HG03175 (cell line): ENCODE data around the gene PTPRF.
"Not testable (repeated sequence)": the region's sequence is repeated elsewhere in the genome, so short reads cannot be mapped to it uniquely, and the experiment has no call there.

Experiments used
- ATAC-seq: cut with Tn5 transposase; IDR thresholded peaks from one replicate; pipeline ENCODE4 v1.9.1; 2021; ENCODE audit warnings: mild to moderate bottlenecking, moderate library complexity; ENCODE audit not compliant: unreplicated experiment

The PTPRF gene

DNA sequence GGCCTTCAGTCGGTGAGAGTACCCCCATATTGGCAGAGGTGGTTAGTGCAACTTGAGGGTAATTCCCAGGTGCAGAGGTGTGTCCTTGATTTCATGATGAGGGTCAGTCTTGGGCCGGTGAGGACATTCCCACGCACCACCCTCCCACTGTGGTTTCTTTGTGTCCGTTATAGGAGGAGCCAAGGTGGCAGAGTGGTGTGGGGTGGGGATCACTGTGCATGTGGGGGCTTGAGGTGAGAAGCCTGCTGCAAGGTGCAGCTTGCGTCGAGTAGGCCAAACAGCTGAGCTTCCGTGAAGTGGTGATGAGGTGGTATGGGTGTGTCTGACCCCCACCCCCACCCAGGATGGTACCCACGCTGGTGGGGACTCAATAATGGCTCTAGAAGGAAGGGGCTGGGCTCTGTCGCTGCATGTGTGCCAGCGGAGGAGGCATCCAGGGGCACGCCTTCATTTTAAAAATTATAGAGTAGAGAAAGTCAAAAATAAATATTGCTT lies 6.2 kb downstream of the PTPRF start:
- ATAC-seq = no peak

DNA sequence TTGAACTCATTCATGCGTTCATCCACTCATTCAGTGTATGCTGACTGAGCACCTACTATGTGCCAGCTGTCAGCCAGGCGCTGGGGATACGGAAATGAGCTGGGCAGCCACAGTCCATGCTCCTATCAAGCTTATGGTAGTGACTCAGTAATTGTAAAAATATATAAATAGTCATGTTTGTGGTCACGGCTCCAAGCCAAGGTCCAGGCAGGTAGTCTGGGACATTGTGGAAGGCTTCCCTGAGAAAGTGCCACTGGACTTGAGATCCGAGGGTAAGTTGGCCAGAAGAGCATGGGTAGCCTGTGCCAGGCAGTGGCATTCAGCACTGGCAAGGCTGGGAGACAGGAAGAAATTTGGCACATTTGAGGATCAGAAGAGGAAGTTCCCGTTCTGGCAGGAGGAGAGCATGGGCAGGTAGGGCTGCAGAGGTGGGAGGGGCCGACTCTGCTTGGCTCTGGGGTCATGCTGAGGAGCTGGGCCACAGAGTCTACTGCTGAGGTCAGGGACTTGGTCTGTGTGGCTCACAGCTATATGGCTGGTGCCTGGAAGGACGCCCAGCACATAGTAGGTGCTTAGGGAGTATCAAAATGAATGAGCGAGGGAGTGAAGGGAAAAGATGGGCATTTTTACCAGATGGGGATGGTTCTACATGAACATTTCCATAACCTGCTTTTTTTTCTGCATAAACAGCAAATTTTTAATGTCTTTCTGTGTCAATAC lies 6.9 kb downstream of the PTPRF start:
- no peak for ATAC-seq

DNA sequence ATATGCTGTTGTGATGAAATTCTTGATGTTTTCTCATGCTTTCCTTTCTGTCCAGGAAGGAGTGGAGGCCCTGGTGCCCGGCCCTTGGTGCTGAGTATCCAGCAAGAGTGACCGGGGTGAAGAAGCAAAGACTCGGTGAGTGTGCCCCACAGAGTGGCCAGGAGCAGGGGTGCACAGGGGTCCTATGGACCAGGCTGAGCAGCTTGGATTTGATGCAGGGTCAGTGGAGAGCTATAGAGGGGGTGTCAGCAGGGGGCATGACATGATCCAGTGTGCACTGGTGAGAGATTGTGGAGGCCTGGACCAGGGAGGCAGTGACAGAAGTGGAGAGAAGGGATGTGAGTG lies 7.4 kb downstream of the PTPRF start:
- ATAC-seq = no peak

DNA sequence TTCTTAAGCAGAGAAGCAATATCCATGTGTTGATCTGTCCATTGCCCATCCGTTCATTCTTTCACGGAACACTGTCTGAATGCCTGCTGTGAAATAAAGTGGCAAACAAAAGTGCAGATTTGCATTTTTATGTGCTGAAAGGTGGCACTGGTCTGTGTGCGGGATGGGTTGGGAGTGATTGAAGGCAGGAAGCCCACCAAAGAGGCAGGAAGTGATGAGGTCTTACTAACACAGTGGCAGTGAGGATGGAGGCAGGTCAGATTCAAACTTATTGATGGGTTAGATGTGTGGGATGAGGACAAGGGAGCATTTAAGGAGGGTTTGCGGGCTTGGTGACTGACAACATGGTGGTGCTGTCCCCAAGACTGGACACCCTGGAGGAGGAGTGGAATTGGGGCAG lies 8.3 kb downstream of the PTPRF start:
- no peak for ATAC-seq

- no peak for ATAC-seq
These were observed 9.2 kb downstream of the PTPRF start for GRCh38 chr1:43539726-43540434.

DNA sequence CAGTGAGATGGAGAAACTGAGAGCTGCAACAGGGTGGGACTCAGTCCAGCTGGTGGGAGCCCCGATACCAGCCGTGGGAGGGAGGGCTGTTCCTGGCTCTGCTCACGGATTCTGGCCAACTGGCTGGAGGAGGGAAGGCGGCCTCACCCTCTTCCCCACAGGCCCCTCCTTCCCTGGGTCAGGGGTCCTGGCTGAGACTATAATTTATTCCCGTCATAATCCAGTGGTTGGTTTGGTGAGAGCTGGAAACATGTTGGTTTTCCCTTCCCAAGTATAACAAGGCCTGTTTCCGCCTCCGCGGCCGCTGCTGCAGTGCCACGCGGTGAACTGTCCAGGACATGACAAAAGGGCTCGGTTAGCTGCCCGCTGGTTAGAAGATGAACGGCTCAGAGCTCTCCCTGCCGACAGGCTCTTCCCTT lies 10.0 kb downstream of the PTPRF start:
- no peak for ATAC-seq

GRCh38 chr1:43541141-43541540 lies 10.5 kb downstream of the PTPRF start:
- no peak for ATAC-seq

DNA sequence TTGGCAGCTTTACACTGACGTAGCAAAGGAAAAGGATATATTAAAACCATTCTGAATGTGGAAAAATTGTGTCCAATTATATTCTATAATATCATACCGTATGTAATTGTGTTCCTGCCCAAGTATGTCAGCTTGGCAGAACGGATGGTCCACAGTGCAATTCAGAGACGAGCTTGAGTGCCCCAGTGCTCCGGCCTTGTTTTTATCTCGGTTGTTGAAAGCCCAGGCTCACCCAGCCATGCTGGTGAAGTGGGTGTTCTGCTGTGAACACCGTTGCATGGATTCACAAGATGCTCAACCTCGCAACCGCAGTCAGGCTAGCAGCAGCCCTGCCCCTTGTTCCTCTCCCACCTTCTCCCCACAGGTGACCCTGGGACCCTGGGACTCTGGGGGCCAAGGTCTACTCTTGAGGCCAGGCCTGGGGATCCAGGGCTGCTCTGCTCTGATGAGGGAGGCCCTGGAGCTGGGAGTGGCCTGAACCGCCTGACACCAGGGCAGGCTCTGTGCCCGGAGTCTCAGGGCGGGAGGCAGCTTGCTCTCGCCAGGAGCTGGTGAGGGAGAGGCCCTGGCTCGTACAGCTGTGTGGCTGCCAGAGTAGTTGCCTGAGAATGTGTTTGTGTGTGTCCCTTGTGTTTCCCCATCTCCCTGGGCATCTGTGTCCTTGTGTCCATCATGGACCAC lies 11.2 kb downstream of the PTPRF start:
- no peak for ATAC-seq

- ATAC-seq = no peak
These were observed 12.1 kb downstream of the PTPRF start for GRCh38 chr1:43542527-43543458.

- ATAC-seq = no peak
These were observed 12.9 kb downstream of the PTPRF start for GRCh38 chr1:43543567-43543966.

DNA sequence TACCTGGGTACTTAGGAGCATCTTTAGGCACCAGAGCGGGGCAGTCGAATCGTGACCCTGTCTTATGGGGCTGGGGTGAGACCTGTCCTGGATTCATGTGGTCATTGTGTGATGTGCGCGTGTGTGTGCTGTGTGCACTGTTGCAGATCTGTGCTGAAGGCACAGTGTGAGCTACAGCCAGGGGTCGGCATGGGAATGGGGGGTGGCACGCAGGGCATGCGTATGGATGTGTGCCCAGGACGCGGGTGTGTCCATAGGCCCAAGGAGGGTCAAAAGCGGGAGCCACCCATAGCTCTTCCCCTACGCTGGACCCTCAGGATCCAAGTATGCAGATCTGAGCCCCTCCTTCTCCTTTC lies 14.6 kb downstream of the PTPRF start:
- ATAC-seq = no peak

- no peak for ATAC-seq
These were observed 15.2 kb downstream of the PTPRF start for GRCh38 chr1:43545695-43546387.

DNA sequence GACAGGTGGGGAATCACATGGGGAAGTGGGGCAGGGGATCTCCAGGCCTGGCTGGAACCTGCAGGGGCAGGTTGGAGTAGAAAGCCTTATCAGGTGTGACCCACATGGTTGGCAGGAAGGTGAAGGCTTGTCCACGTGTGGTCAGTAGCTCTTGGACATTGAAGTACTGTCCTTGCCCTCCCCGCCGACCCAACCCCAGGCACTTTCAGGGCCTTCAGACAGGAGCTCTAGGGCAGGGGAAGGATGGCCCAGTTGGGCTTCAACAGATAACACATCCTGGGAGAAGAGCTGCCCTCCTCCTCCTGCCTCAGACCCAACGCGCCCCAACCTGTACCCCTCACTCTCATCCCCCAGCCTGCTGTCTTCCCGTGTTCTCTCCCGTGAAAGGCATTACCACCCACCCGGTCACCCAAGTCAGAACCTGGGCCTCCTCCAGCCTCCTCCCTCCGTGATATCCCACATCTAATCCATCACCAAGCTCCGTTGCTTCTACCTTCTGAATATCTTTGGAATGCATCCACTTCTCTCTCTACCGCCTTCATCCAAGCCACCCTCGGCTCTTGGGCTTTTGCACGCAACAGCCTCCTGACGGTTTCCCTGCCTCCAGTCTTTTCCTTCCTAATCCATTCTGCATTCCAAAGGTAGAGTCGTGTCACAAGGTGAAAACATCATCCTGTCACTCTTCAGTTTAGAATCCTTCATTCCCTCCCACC lies 15.9 kb downstream of the PTPRF start:
- ATAC-seq = no peak

DNA sequence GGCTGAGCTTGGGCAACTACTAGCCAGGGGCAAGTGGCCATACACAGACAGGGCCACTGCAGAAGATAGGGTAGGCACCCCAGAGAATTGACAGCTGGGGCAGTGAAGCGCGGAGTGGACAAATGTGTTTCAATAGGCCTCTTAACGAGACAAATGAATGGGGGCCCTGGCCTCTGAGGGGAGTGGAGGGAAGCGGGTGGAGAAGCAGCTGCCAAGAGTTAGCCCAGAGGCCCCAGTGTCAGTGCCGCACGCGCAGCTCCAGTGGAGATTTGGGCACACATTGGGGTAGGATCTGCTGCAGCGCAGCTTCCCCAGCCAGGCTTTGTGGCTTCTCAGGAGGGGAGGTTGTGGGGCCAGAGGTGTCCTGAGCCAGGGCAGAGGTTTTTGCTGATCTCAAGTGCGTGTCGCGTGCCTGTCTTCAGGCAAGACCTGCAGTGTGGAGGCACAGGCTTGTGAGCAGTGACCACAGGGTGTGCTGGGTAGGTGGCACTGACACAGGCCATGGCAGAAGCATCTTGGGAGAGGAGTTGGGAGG lies 16.9 kb downstream of the PTPRF start:
- ATAC-seq = no peak

DNA sequence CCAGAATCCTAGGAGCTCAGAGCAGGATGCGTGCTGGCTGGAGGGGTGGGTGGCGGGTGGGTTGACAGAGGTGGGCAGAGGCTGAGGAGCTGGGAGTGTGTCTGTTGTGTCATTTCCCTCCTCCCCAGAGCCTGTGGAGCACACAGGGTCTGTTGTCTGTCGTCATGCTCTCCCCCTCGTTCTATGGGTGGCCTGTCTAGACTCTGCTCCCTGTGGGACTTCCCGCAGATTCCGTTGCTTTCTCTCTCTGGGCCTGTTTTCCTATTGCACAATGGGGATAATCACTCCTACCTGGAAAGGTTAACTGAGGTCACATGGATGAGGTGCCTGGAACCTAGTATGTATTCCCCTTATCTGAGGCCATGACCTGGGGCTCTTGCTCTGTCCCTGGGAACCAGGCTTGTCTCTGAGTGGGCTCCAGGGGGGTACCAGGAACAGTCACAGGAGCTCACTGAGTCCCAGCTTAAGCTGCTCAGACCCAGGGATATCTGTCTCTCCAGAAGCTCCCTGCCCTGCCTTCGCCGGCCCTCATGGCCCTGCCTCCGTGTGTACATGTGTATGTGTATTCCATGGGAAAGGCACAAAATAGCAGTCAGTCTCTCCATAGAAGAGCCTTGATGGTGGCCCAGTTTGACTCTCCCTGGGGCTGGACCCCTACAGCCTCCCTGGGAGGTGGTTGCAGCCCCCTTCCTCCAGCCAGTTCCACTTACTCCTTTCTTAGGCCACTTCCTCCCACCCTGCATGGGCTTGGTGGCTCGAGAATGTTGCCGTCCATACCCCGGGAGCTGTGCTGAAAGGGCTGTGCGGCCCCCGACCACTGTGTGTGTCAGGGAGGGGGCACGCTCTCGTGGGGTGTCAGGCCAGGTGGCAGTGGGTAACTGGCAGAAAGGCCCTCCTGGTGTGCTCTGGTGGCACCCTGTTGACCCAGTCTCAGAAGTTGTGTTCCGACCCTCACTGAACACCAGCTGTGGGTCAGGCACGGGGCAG lies 17.9 kb downstream of the PTPRF start:
- ATAC-seq = no peak

DNA sequence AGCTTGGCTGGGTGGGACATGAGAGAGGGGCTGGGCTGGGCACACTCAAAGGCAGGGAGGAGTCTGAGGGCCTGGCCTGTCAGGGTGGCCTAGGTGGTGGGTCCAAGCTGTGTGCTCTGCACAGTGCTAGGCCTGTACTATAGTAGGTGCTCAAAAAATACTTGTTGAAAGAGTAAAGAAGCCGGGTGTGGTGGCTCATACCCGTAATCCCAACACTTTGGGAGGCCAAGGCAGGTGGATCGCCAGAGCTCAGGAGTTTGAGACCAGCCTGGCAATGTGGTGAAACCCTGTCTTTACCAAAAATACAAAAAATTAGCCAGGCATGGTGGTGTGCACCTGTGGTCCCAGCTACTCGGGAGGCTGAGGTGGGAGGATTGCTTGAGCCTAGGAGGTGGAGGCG lies 18.7 kb downstream of the PTPRF start:
- not testable (repeated sequence) for ATAC-seq

DNA sequence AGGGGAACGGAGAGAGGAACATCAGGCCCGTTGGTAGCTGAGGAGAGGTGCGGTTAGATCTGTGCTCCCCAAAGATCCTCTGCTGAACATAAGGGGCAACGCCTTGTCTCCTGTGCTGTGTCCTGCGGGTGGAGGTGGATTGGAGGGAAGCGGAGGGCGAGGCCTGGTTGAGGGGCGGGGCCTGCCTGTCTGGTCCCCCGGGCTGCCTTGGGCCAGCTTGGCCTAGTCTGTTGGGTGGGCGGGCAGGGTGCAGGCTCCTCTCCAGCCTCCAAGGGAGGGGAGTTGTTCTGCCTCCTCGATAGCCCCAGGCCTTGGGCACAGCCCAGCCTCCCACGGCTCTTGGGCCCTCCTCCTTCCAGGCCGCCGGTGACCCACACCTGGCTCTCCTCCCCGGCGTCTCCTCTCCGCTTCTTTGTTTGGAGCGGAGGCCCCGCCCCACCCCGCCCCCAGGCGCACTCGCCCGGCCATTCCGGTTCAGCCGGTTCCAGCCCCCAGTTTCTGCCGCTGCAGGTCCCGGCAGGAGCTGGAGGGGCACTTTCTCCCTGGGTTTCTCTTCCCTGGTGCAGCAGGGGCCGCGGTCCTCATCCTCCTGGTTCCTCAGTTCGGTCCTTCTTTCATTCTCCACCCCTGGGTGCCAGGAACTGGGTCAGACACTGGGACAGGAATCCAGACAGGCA lies 19.4 kb downstream of the PTPRF start:
- ATAC-seq = no peak
